ENCODE results near the gene BRD8. TPM values are rescaled to one million over a fixed set of nuclear protein-coding genes. Genes with fewer than 3 reads are reported as not detected.
A peak's percentile ranks its signal among the peaks of the same experiment; 100 is the strongest.
"Not testable (repeated sequence)": the region's sequence is repeated elsewhere in the genome, so short reads cannot be mapped to it uniquely, and the experiment has no call there.

BRD8 gene
- total RNA-seq, 1 experiment from 2014 or later, result 55.2 TPM

- no peak for DNase-seq (ENCODE audit: low spot score)
These were observed 14.7 kb downstream of the BRD8 start for GRCh38 chr5:138163721-138164120.

GRCh38 chr5:138160706-138161105 is 17.7 kb downstream of the BRD8 start:
- DNase-seq (ENCODE audit: low spot score), result no peak

DNA sequence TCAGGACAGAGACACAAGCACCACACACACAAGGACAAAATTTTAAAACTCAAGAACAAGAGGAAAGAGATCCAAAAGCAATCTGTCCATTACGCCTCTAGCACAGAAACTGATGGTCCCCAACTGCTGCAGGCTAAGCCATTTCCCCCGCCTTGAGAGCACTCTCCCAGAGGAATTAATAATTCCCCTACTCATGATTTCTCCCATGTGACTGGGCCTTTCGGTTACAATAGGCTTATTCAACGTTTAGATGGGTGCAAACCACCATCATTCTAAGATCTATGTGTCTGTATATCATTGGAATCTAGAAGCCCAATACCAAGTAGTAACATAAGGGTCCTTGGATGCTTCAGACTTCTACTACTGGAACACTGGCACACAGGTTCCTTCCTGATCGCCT is 18.8 kb downstream of the BRD8 start:
- no peak for DNase-seq (ENCODE audit: low spot score)

GRCh38 chr5:138157626-138158025 is 20.8 kb downstream of the BRD8 start:
- DNase-seq (ENCODE audit: low spot score), result no peak

DNA sequence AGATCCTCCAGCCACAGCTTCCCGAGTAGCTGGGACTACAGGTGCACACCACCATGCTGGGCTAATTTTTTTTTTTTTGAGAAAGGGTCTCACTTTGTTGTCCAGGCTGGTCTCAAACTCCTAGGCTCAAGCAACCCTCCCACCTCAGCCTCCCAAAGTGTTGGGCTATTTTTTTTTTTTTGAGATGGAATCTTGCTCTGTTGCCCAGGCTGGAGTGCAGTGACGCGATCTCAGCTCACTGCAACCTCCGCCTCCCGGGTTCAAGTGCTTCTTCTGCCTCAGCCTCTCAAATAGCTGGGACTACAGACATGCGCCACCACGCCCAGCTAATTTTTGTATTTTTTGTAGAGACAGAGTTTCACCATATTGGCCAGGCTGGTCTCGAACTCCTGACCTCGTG is 22.5 kb downstream of the BRD8 start:
- DNase-seq (ENCODE audit: low spot score), result not testable (repeated sequence)

DNA sequence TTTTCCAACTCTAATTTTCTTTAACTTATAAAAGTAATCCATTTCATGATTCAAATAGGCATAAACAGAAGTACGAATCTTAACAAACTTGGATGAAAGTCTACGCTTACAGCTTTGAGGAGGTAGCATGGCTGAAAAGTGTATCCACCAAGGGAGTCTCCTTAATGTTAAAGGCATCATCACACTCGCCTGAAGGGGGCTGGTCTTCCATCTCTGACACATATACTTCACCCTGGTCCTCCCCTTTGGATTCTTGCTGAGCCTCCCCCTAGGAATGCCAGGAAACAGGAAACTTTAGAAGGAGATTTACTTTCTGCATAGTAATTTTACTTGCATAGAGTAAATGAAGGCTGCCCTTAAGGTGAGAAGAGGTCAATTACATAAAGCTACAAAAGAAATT is 28.9 kb downstream of the BRD8 start:
- DNase-seq (ENCODE audit: low spot score), result no peak

- peak; percentile 80 for DNase-seq (ENCODE audit: low spot score)
These were observed 29.6 kb downstream of the BRD8 start for GRCh38 chr5:138148811-138149210.

DNA sequence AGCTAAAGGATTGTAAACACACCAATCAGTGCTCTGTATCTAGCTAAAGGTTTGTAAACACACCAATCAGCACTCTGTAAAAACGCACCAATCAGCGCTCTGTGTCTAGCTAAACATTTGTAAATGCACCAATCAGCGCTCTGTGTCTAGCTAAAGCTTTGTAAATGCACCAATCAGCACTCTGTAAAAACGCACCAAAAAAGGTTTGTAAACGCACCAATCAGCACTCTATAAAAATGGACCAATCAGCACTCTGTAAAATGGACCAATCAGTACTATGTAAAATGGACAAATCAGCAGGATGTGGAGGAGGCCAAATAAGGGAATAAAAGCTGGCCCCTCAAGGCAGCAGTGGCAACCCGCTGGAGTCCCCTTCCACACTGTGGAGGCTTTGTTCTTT is 34.9 kb downstream of the BRD8 start:
- DNase-seq (ENCODE audit: low spot score), result not testable (repeated sequence)

DNA sequence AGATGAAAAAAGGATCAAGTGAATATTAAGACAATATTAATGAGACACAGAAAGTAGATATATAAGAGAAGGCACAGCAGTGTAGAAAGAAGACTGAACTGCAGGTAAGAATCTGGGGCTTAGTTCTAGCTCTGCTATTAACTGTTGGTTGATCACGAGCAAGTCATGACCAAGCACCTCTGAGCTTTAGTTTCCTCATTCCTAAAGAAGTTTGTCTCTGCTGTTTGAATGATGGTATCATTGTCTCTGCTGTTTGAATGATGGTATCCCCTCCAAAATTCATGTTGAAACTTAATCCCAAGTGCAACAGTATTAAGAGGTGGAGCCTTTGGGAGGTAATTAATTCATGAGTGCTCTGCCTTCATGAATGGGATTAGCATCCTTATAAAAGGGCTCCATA is 36.7 kb downstream of the BRD8 start:
- DNase-seq (ENCODE audit: low spot score), result no peak

DNA sequence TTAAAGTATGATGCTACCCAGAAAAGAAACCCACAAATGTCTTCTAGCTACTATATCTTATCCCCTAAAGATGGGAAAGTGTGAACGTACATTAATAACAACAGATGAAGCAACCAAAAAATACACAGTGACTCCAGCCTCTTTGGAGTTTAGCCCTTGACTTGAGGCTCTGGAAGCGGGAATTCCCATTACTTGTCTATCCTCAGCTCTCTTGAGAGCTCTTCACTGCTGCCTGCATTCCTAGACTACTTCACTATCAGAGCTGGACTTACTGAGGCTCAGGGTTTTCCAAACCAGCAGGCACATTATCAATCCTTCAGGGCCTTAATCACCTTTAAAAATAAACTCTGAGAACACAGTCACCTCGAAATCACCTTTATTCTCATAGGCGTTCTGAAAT is 38.2 kb downstream of the BRD8 start:
- no peak for DNase-seq (ENCODE audit: low spot score)

DNA sequence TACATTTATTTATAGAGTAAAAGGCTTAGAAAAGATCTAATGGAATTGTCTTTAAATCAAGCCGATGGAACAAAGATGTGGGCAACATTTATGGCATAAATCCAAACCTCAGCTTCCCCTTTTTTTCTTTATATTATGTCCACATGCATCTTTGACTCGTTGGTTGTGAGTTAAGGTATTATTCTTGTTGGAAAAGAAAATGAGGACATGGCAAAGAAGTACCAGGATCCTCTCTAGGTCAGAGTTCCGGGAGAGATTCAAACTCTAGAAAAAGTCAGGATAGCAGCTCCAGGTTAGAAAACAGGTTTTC is 38.7 kb downstream of the BRD8 start:
- no peak for DNase-seq (ENCODE audit: low spot score)

DNA sequence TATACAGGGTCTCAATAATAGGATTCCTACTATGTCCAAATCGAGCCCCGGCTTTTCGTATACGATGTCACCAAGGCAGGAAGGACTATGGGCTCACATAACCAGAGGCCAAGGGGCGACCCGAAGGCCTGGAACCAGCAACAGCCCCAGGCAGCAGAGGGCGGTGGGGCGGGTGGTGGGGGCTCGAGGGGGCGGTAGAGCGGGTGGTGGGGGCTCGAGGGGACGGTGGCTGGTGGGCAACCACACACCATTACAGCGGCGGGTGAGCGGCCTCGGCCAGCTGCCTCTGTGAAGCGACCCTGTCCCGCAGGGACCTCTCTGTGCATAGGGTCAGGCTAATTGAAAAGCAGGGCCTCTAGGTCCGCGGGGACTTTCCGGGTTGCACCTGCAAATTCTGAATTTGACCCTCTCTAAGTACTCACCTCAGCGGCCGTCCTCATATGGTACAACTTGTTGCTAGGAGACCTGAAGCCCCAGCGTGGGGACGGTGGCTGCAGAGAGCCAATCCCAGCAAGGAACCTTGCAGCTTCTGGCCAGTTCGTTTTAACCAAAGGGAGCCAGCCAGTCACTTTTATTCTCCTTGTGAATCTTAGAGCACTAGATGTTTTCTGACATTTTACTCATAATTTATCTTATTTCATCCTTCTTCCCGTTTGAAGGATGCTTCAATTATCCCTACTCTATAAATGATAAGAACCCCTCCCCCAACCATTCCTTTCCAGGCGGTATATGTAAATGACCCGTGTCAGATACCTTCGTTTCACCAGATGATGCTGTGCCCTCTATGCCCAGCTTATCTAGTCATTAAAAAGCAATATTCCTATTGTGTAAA is 39.3 kb downstream of the BRD8 start, which contains the start of gene NME5:
Gene NME5, minus strand, starts transcription at position 480 of the 832 bp plus-strand sequence. CDS start 648 bp downstream, outside the sequence.
- peak; percentile 68 for DNase-seq (ENCODE audit: low spot score)

GRCh38 chr5:138132543-138132942 is 45.9 kb downstream of the BRD8 start:
- DNase-seq (ENCODE audit: low spot score), result no peak

DNA sequence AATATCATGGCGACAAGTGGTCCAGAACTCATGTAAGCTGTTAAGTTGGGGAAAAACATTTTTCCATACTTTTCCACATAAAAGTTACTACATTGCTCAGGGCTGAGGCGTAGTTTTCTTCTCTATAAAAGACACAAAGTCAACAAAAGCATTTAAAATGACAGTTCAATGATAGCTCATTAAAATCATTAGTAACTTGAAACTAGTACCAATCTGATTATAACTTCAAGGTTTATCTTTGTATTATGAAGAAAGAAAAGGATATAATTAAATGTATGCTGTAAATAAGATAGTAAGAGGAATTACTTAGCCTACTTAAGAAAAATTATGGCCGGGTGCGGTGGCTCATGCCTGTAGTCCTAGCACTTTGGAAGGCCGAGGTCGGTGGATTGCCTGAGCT is 49.1 kb downstream of the BRD8 start:
- no peak for DNase-seq (ENCODE audit: low spot score)

- DNase-seq (ENCODE audit: low spot score), result no peak
These were observed 50.1 kb downstream of the BRD8 start for GRCh38 chr5:138128334-138128733.

GRCh38 chr5:138115254-138115653 is 63.2 kb downstream of the BRD8 start:
- no peak for DNase-seq (ENCODE audit: low spot score)

GRCh38 chr5:138111937-138112336 is 66.5 kb downstream of the BRD8 start:
- DNase-seq (ENCODE audit: low spot score), result peak; percentile 47

- no peak for DNase-seq (ENCODE audit: low spot score)
These were observed 67.2 kb downstream of the BRD8 start for GRCh38 chr5:138111181-138111580.

- DNase-seq (ENCODE audit: low spot score), result peak; percentile 20
These were observed 68.0 kb downstream of the BRD8 start for GRCh38 chr5:138110266-138110963.

DNA sequence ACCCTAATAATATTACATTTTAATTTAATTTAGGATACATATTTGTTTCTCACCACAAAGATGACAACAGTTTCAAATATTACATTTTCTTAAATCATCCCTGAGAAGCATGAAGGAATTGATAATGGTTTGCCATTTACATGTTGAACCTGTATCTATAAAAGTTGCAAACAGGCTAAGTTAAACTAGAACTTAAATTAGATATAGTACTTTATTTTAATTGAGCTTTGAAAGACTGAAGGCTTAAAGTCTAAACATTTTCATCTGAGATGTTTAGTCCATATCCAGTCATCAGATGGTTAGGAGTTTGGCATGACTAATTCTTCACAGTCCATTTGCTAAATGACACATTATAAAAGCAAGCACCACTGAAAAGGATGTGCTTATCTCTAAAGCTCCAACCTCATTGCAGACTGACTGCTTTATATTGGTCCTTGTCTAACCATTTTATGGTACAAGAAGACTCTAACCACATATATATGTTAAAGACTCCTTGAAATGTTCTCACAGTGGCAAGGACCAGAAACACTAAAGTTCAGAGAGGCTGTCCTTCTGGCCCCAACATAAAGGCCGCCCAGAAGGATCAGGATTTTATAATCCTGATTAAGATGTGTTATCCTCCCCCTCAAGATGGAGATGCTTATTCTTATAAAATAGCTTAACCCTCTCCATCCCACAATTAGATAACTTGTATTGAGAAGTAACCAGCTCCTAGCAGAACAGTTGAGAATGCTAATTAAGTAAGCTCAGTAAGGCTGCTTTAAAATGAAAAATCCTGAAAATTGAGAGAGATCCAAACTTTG is 68.8 kb downstream of the BRD8 start:
- no peak for DNase-seq (ENCODE audit: low spot score)

- DNase-seq (ENCODE audit: low spot score), result no peak
These were observed 71.2 kb downstream of the BRD8 start for GRCh38 chr5:138107213-138107612.

- no peak for DNase-seq (ENCODE audit: low spot score)
These were observed 72.7 kb downstream of the BRD8 start for GRCh38 chr5:138105709-138106108.

DNA sequence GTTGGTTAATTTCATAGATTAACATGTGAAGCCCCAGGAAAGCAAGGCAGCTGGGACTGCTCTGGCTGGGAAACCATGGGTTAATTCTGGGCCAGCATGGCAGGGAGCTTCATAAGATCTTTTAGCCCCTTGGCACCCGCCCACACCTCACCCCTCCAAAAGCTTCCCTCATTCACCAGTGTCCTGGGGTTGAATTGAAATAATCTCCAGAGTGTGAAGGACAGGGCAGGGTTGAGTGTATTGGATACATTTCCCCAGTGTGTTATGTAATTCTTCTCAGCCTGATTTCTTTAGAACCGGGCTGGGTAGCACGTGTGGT is 75.2 kb downstream of the BRD8 start:
- DNase-seq (ENCODE audit: low spot score), result no peak
